K562 (cell line): ENCODE measurements around the gene LCP2. TPM values are rescaled to one million over a fixed set of nuclear protein-coding genes. Genes with fewer than 3 reads are reported as not detected.
A peak's percentile ranks its signal among the peaks of the same experiment; 100 is the strongest.

Experiments used
- ATAC-seq: fragments of 200-7000 bp; cut with Tn5 transposase; 3 replicates; pipeline ENCODE4 v1.9.1; 2020; ENCODE audit warnings: moderate library complexity
- BruUV-seq: library from RNA; stranded (reverse); fragments of 400-500 nt; replicated peaks from 2 replicates; lab custom pipeline; 2021; lab: Mats Ljungman, UMichigan
- CTCF ChIA-PET: fragments of 300-600 bp; formaldehyde crosslinking; extraction: SDS; loops from one replicate; lab custom pipeline; 2021; ENCODE audit warnings: low intra/inter-chr PET ratio; lab: Yijun Ruan, JAX
- POLR2A ChIA-PET: fragments of 300-600, 350-650 bp; sonication (Branson Sonifier 250); formaldehyde crosslinking; extraction: SDS; loops from one replicate; lab custom pipeline; 2021; ENCODE audit warnings: antibody characterized with exemption, inconsistent platforms; lab: Yijun Ruan, JAX
- DNase-seq, 4 experiments: peaks; one replicate each; pipeline versions ENCODE4 v3.0.0 to v3.0.0-alpha.2; 2011 to 2018; ENCODE audit warnings: low spot score in 3 of 4, mixed read lengths in 3 of 4; ENCODE audit errors: extremely low read depth in 1 of 4
- FAIRE-seq: peaks from 2 replicates; lab custom pipeline; 2011; peaks lifted over from hg19 to GRCh38; lab: Jason Lieb, UNC
- H2AFZ ChIP-seq: 2 replicates; pipeline ENCODE4 v1.6.0; 2011; ENCODE audit warnings: low read depth, low read length, control low read depth, inconsistent platforms
- H3K27ac ChIP-seq: fragments of 200-600 bp; 3 replicates; pipeline ENCODE4 v1.8.0; 2011; ENCODE audit warnings: low read depth, mild to moderate bottlenecking, control low read depth, inconsistent platforms, low read length, moderate library complexity, mixed read lengths; ENCODE audit errors: extremely low read depth
- H3K27me3 ChIP-seq, 2 experiments: fragments of 300-600 bp in 1 of 2; 2 replicates in 1 of 2; 3 replicates in 1 of 2; pipeline versions ENCODE4 v1.6.0 to v1.8.0; 2011; ENCODE audit warnings: inconsistent platforms in 2 of 2, low read length in 2 of 2, mild to moderate bottlenecking in 1 of 2, mixed read lengths in 1 of 2, moderate library complexity in 1 of 2; ENCODE audit not compliant: control insufficient read depth in 2 of 2, insufficient read depth in 2 of 2
- H3K36me3 ChIP-seq: fragments of 300-600 bp; 3 replicates; pipeline ENCODE4 v1.8.0; 2011; ENCODE audit warnings: mild to moderate bottlenecking, low read length, inconsistent platforms; ENCODE audit not compliant: control insufficient read depth, insufficient read depth
- H3K4me1 ChIP-seq, 2 experiments: fragments of 200-600 bp in 1 of 2; replicated peaks in 1 of 2; 2 replicates in 1 of 2; 3 replicates in 1 of 2; pipeline versions ENCODE4 v1.5.1 to v1.8.0; 2011; ENCODE audit warnings: inconsistent platforms in 2 of 2, low read length in 2 of 2, mild to moderate bottlenecking in 1 of 2, mixed read lengths in 1 of 2, moderate library complexity in 1 of 2; ENCODE audit not compliant: control insufficient read depth in 2 of 2, insufficient read depth in 2 of 2
- H3K4me2 ChIP-seq: 2 replicates; pipeline ENCODE4 v1.6.1; 2011; ENCODE audit warnings: low read length, control low read depth, inconsistent platforms, mixed read lengths; ENCODE audit not compliant: insufficient read depth
- H3K4me3 ChIP-seq: fragments of 200-600 bp; sonication (generic), shearing (Covaris generic); 2 replicates; pipeline ENCODE4 v1.5.1; 2016; ENCODE audit warnings: control low read depth, inconsistent platforms
- H3K79me2 ChIP-seq: fragments of 200-600 bp; 3 replicates; pipeline ENCODE4 v1.8.0; 2011; ENCODE audit warnings: low read length, inconsistent platforms; ENCODE audit not compliant: control insufficient read depth, insufficient read depth
- H3K9ac ChIP-seq, 2 experiments: 2 replicates each; pipeline versions ENCODE4 v1.6.0 to v1.6.1; 2011; ENCODE audit warnings: low read depth in 2 of 2, low read length in 2 of 2, control low read depth in 1 of 2, inconsistent platforms in 1 of 2, mild to moderate bottlenecking in 1 of 2, mixed read lengths in 1 of 2; ENCODE audit not compliant: insufficient read depth in 1 of 2
- H3K9me1 ChIP-seq: one replicate; pipeline ENCODE4 v1.6.0; 2011; ENCODE audit warnings: inconsistent platforms, mild to moderate bottlenecking, low read length, moderate library complexity; ENCODE audit not compliant: control insufficient read depth, insufficient read depth
- H3K9me3 ChIP-seq: replicated peaks from 2 replicates; pipeline ENCODE4 v1.5.1; 2011; ENCODE audit warnings: low read depth, low read length, inconsistent platforms; ENCODE audit not compliant: control insufficient read depth, insufficient read depth
- H4K20me1 ChIP-seq: replicated peaks from 2 replicates; pipeline ENCODE4 v1.6.1; 2011; ENCODE audit warnings: low read length, inconsistent platforms, mixed read lengths; ENCODE audit not compliant: control insufficient read depth, insufficient read depth
- CBX3 ChIP-seq, 2 experiments: IDR thresholded peaks; 1 replicate in 1 of 2; 2 replicates in 1 of 2; pipeline ENCODE4 v1.6.1; 2012; ENCODE audit warnings: inconsistent platforms in 2 of 2, low read length in 2 of 2, borderline replicate concordance in 1 of 2, control low read depth in 1 of 2
- STAT6 ChIP-seq: sonication (generic); formaldehyde crosslinking; IDR thresholded peaks from 2 replicates; pipeline ENCODE4 v1.8.1; 2023; ENCODE audit warnings: mild to moderate bottlenecking, missing genetic modification reagents
- TRIM28 ChIP-seq: fragments of 450-650 bp; IDR thresholded peaks from 2 replicates; pipeline ENCODE4 v1.6.1; 2017
- ZFX ChIP-seq: sonication (generic); formaldehyde crosslinking; IDR thresholded peaks from 2 replicates; pipeline ENCODE4 v1.8.0; 2022; ENCODE audit warnings: mild to moderate bottlenecking, missing genetic modification reagents, moderate library complexity
- WGBS: fragments of 100-300 bp; shearing (Covaris generic); methylation state at CpG from one replicate; pipeline ENCODE4 v1.1.6; 2016; ENCODE audit warnings: low coverage, mixed read lengths; ENCODE audit not compliant: insufficient coverage; ENCODE audit errors: missing lambda C conversion rate; 5-methylcytosine and 5-hydroxymethylcytosine counted together
- in situ Hi-C: fragments of 300-500 bp; cut with MboI; formaldehyde crosslinking; loops from 4 replicates; pipeline ENCODE4 v1.15.0; 2018; ENCODE audit warnings: inconsistent platforms, mixed read lengths
- intact Hi-C: fragments of 100-400 bp; cut with micrococcal nuclease; formaldehyde crosslinking; loops from 2 replicates; pipeline ENCODE4 v1.14.2; 2022
- polyA plus RNA-seq, 8 experiments: library from polyadenylated mRNA; depleted of rRNA in 4 of 8; stranded (reverse) in 5 of 8; unstranded in 3 of 8; fragments of >200 nt; fragmentation: Nextera tagmentation in 2 of 8; fragmentation: Illumina TruSeq in 1 of 8; extraction: Ambion mirVana in 2 of 8; extraction: Trizol in 1 of 8; gene quantifications; 2 replicates each; pipeline versions ENCODE4 v1.2.1 to v1.2.3, GENCODE V29; 2011 to 2014; ENCODE audit warnings: inconsistent platforms in 1 of 8, missing spikeins in 1 of 8
- total RNA-seq, 7 experiments: library from RNA; depleted of rRNA in 6 of 7; stranded (reverse); fragments of >200 nt in 6 of 7; fragmentation: Illumina TruSeq in 2 of 7; extraction: Trizol in 2 of 7; gene quantifications; 2 replicates each; pipeline versions ENCODE4 v1.2.1 to v1.2.3, GENCODE V29; 2011 to 2021; ENCODE audit warnings: low replicate concordance in 1 of 7
- TF ChIP-seq, protein P1 (sequence below): fragments of 450-650 bp; IDR thresholded peaks from 2 replicates; pipeline ENCODE4 v1.6.1; 2018; ENCODE audit warnings: mild to moderate bottlenecking, low read depth; ENCODE audit not compliant: partially characterized antibody

Gene LCP2
- total and polyA plus RNA-seq, 9 of the 15 experiments (the other 6 are each of a cell fraction or from before 2014, with no cell fraction given), result 4.0 to 31.3 (median 14.6) TPM

GRCh38 chr5:170285181-170285580 lies 12.4 kb downstream of the LCP2 start:
- H3K9ac ChIP-seq, result no peak overlapping the region
- no peaks in the 10 kb centered on the region for H3K36me3 ChIP-seq
- peaks cover 0 to 3% of the 10 kb centered on the region in 2 experiments; a peak in 2 of 5 replicates for H3K4me1 ChIP-seq
- no peaks in the 10 kb centered on the region for H4K20me1 ChIP-seq
- H3K27ac ChIP-seq, result no peak overlapping the region
- no peaks in the 10 kb centered on the region for H3K9me3 ChIP-seq
- in situ Hi-C loops, result no loop called here
- ATAC-seq (no peak), FAIRE-seq (no peak), DNase-seq (no peak)
- H2AFZ ChIP-seq, result no peak overlapping the region
- TF ChIP-seq STAT6 (CRISPR knock-in tag), result no peak
- no peaks in the 10 kb centered on the region for H3K9me1 ChIP-seq
- no peaks in the 10 kb centered on the region for H3K79me2 ChIP-seq
- ChIA-PET POLR2A (no interaction called here), CTCF (interaction anchor here (1.2 kb wide), 1 partner anchor 17 kb away, joined by 3 read pairs; no protein-coding TSS in a partner anchor)
- no TSS peak for BruUV-seq
- no peak overlapping the region for H3K4me3 ChIP-seq
- intact Hi-C loops, result no loop called here
- no peaks in the 10 kb centered on the region for H3K27me3 ChIP-seq
- H3K4me2 ChIP-seq, result no peak overlapping the region

DNA sequence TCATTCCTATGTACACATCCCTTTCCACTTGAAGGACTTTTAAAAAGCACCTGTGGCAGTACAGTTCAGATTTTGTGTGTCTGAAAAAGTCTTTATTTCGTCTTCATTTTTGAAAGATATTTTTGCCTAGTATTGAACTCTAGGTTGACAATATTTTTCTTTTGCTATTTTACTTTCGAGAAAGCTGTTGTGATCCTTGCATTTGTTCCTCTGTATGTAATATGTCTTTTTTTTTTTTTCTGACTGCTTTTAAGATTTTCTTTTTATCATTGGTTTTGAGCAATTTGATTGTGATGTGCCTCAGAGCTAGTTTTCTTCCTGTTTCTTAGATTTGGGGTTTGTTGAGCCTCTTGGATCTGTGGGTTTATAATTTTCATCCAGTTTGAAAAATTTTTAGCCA lies 13.3 kb downstream of the LCP2 start:
- FAIRE-seq, result no peak

More for the DNA sequence above, 13.3 kb downstream of the LCP2 start:
- Histone ChIP-seq H3K79me2 (no peaks in the 10 kb centered on the region), H3K9me3 (no peaks in the 10 kb centered on the region), H2AFZ (no peak overlapping the region), H3K9me1 (no peaks in the 10 kb centered on the region), H3K36me3 (no peaks in the 10 kb centered on the region), H3K27me3 (no peaks in the 10 kb centered on the region), H3K9ac (no peak overlapping the region), H3K4me3 (no peak overlapping the region), H3K4me2 (no peak overlapping the region), H3K4me1 (peaks cover 5 to 12% of the 10 kb centered on the region in 2 experiments), H4K20me1 (no peaks in the 10 kb centered on the region), H3K27ac (no peak overlapping the region)
- CTCF ChIA-PET, result no interaction called here
- TF ChIP-seq ZFX (CRISPR knock-in tag), result no peak
- TF ChIP-seq, protein P1, sequence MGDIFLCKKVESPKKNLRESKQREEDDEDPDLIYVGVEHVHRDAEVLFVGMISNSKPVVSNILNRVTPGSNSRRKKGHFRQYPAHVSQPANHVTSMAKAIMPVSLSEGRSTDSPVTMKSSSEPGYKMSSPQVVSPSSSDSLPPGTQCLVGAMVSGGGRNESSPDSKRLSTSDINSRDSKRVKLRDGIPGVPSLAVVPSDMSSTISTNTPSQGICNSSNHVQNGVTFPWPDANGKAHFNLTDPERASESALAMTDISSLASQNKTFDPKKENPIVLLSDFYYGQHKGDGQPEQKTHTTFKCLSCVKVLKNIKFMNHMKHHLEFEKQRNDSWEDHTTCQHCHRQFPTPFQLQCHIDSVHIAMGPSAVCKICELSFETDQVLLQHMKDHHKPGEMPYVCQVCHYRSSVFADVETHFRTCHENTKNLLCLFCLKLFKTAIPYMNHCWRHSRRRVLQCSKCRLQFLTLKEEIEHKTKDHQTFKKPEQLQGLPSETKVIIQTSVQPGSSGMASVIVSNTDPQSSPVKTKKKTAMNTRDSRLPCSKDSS, result peak; percentile 42
- TF ChIP-seq CBX3 (IDR thresholded peaks at IDR 0.05; ENCODE audit: borderline replicate concordance in 1 of 2, low read length in 2 of 2), result peak in 1 of 2 experiments; percentile 87; a peak in 1 of 3 replicates
- TF ChIP-seq TRIM28, result 0 out of 2 replicates have a peak, but pooled peaks have one; percentile 43
- no TSS peak for BruUV-seq
- POLR2A ChIA-PET, result no interaction called here
- intact Hi-C loops, result no loop called here
- in situ Hi-C loops, result no loop called here
- DNase-seq (no peak), ATAC-seq (no peak)
- WGBS, result 30% methylated on average over 2 of the region's 2 CpGs
